ENCODE measurements around the gene JARID2. TPM values are rescaled to one million over a fixed set of nuclear protein-coding genes. Genes with fewer than 3 reads are reported as not detected.

JARID2 gene
- total and polyA plus RNA-seq, 7 donors, result 1.8 to 7.8 (median 6.1) TPM

DNA sequence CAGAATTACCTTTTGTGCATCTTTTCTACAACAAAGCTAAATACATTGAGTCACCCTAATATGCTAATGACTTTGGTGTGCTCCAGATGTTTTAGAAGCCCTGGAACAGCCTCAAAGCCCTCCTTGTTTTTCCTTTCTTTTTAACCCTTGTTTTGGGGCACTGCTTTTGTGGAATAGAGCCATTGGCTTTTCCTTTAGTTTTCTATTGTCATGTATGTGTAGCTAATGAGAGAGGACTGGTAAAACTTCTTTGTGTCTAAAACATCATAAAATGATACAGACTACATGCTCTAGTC lies 158.8 kb downstream of the JARID2 start:
- no peak overlapping the region for H3K27ac ChIP-seq
- peaks cover 0 to 44% (median 27%) of the 10 kb centered on the region in 4 donors for H3K4me1 ChIP-seq
- H3K27me3 ChIP-seq, result no peaks in the 10 kb centered on the region

DNA sequence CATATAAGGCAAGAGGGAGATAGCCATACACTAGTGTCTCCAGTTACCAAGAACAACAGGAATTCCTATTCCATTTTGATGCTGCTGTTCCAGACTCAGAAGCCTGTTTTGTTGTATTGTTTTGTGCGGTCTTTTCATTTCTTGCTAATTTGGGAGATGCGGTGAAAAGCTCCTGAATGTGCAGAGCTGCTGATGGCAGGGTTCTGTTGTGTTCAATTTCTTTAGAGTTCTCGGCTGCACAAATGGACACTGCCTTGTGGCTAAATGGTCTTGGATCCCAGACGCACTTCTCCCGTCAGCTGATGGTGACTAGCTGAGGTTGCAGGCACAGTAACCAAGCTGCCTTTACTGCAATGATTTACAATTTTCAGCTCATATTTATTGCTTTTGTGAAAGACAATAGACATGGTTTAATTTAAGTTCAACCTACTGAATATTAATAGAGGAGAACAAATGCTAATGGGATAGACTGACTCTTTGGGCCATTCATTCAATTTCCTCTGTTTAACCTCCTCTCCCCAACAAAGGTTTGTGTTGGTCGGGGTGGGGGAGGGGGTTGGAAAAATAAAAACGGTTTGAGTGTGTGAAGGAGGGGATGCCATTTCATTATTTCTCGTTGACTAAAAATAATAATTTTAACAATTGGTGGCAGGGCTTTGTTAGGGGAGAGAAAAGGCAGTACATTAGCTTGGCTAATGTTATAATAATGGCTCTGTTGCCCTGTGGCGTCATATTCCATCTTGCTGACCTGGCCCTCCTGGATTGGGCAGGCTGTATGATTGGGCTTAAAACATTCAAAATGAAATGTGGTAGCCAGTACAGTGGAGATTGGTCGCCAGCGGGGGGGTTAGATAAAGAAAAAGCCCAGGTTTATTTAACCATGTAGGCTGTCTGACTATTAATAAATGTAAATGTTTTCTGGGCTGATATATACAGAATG lies 159.5 kb downstream of the JARID2 start:
- H3K27ac ChIP-seq, result no peak overlapping the region
- H3K4me1 ChIP-seq, result peaks cover 0 to 36% (median 20%) of the 10 kb centered on the region in 4 donors
- intact Hi-C loops (cut with DNase I), result no loop called here
- no peak for TF ChIP-seq EP300 (IDR thresholded peaks at IDR 0.05)
- TF ChIP-seq POLR2A (IDR thresholded peaks at IDR 0.05), result no peak
- TF ChIP-seq, protein P1, sequence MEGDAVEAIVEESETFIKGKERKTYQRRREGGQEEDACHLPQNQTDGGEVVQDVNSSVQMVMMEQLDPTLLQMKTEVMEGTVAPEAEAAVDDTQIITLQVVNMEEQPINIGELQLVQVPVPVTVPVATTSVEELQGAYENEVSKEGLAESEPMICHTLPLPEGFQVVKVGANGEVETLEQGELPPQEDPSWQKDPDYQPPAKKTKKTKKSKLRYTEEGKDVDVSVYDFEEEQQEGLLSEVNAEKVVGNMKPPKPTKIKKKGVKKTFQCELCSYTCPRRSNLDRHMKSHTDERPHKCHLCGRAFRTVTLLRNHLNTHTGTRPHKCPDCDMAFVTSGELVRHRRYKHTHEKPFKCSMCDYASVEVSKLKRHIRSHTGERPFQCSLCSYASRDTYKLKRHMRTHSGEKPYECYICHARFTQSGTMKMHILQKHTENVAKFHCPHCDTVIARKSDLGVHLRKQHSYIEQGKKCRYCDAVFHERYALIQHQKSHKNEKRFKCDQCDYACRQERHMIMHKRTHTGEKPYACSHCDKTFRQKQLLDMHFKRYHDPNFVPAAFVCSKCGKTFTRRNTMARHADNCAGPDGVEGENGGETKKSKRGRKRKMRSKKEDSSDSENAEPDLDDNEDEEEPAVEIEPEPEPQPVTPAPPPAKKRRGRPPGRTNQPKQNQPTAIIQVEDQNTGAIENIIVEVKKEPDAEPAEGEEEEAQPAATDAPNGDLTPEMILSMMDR (IDR thresholded peaks at IDR 0.05), result no peak
- no peak for TF ChIP-seq POLR2AphosphoS5 (IDR thresholded peaks at IDR 0.05)
- no peaks in the 10 kb centered on the region for H3K36me3 ChIP-seq
- no peaks in the 10 kb centered on the region for H3K27me3 ChIP-seq
- 94 to 96% methylated on average over 11 of the region's 11 CpGs for WGBS, 2 donors
- DNase-seq, result no peak
- H3K4me3 ChIP-seq, result no peak overlapping the region
- no peaks in the 10 kb centered on the region for H3K9me3 ChIP-seq

More for the DNA sequence above, 158.8 kb downstream of the JARID2 start:
- DNase-seq, result no peak
- no peaks in the 10 kb centered on the region for H3K36me3 ChIP-seq
- no peak overlapping the region for H3K4me3 ChIP-seq
- TF ChIP-seq POLR2A (IDR thresholded peaks at IDR 0.05) (no peak), POLR2AphosphoS5 (IDR thresholded peaks at IDR 0.05) (no peak), EP300 (IDR thresholded peaks at IDR 0.05) (no peak)
- TF ChIP-seq, protein P1 (IDR thresholded peaks at IDR 0.05), result no peak
- no peaks in the 10 kb centered on the region for H3K9me3 ChIP-seq
- intact Hi-C loops (cut with DNase I), result loop anchor here (5.0 kb wide), 2 partner anchors 33 to 157 kb away; partner anchors contain the start of gene JARID2

DNA sequence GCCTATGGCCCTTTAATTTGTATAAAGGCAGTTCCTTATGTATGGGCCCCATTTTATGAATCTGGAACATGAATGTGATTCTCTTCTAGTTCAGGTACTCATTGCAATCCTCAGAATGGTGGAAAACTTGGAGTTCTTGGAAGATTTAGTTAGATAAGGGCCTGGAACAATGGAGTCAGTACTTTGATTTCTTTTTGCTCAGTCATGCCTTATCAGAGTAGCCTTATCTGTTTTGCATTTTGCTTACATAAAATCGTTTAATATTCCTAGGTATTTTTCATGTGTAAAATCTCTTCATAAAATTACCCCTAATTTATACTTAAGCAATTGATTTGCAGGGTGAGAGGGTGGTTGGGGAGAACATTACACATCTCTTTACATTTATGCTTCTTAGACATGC lies 160.6 kb downstream of the JARID2 start:
- DNase-seq, result no peak
- no peaks in the 10 kb centered on the region for H3K9me3 ChIP-seq
- 33 to 78% methylated on average over 1 of the region's 1 CpG for WGBS, 2 donors
- TF ChIP-seq, protein P1 (IDR thresholded peaks at IDR 0.05), result no peak
- TF ChIP-seq POLR2AphosphoS5 (IDR thresholded peaks at IDR 0.05), result no peak
- no peak for TF ChIP-seq POLR2A (IDR thresholded peaks at IDR 0.05)
- no peak for TF ChIP-seq EP300 (IDR thresholded peaks at IDR 0.05)
- H3K36me3 ChIP-seq, result no peaks in the 10 kb centered on the region
- peaks cover 0 to 26% (median 9%) of the 10 kb centered on the region in 4 donors for H3K4me1 ChIP-seq
- no peak overlapping the region for H3K27ac ChIP-seq
- H3K27me3 ChIP-seq, result no peaks in the 10 kb centered on the region
- H3K4me3 ChIP-seq, result no peak overlapping the region
- intact Hi-C loops (cut with DNase I), result no loop called here

DNA sequence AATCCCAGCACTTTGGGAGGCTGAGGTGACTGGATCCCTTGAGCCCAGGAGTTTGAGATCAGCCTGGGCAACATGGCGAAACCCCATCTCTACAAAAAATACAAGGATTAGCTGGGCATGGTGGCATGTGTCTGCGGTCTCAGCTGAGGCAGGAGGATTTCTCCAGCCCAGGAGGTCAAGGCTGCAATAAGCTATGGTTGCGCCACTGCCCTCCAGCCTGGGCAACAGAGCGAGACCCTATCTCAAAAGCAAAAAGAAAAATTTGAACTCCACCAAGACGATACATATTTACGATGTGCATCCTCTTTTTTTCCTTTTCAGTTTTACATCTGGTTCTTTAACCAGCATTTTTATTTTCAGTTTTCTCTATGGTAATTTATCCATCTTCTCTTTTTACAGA lies 162.1 kb downstream of the JARID2 start:
- H3K27me3 ChIP-seq, result no peaks in the 10 kb centered on the region
- no peak overlapping the region for H3K4me3 ChIP-seq
- H3K4me1 ChIP-seq, result peaks cover 0 to 17% (median 5%) of the 10 kb centered on the region in 4 donors
- H3K9me3 ChIP-seq, result no peaks in the 10 kb centered on the region
- TF ChIP-seq, protein P1 (IDR thresholded peaks at IDR 0.05), result no peak
- TF ChIP-seq POLR2AphosphoS5 (IDR thresholded peaks at IDR 0.05), result no peak
- TF ChIP-seq EP300 (IDR thresholded peaks at IDR 0.05), result no peak
- no peak for TF ChIP-seq POLR2A (IDR thresholded peaks at IDR 0.05)
- intact Hi-C loops (cut with DNase I), result no loop called here
- 93 to 98% methylated on average over 6 of the region's 6 CpGs for WGBS, 2 donors
- no peak for DNase-seq
- no peaks in the 10 kb centered on the region for H3K36me3 ChIP-seq
- no peak overlapping the region for H3K27ac ChIP-seq

Data from sigmoid colon (tissue), 7 donors.